ENCODE data around the gene LAMA3. TPM values are rescaled to one million over a fixed set of nuclear protein-coding genes. Genes with fewer than 3 reads are reported as not detected.

LAMA3 gene
- total RNA-seq, 1 donor from 2014 or later, result 69.8 TPM

DNA sequence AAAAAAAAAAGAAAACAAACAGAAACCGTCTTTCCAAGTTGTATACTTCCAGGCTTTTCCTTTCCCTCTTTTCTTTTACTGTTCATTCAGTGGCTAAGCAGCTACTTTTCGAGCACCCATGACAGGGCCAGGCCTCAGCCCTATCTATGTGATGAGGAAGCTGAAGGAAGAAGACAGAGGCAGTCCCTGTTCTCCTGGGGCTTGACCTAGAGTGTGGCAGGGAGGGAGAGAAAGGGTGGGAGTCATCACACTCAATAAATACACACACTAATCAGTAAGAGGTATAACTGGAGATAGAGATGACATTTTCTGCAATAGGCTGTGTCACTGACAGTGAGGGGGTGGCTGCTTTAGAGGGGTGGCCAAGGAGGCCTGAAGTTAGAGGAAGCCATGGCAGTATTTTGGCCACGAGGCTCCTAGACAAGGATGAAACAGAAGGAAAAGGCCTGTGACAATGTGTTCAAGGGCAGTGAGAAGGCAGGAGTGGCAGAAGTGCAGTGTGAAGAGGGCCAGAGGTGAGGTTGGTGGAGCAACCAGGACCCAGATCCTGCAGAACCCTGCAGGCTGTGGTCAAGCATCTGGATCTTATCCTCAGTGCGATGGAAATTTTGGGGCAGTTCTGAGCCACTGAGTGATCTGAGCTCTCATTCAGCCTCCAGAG is 193.5 kb downstream of the LAMA3 start:
- TF ChIP-seq, protein P1, sequence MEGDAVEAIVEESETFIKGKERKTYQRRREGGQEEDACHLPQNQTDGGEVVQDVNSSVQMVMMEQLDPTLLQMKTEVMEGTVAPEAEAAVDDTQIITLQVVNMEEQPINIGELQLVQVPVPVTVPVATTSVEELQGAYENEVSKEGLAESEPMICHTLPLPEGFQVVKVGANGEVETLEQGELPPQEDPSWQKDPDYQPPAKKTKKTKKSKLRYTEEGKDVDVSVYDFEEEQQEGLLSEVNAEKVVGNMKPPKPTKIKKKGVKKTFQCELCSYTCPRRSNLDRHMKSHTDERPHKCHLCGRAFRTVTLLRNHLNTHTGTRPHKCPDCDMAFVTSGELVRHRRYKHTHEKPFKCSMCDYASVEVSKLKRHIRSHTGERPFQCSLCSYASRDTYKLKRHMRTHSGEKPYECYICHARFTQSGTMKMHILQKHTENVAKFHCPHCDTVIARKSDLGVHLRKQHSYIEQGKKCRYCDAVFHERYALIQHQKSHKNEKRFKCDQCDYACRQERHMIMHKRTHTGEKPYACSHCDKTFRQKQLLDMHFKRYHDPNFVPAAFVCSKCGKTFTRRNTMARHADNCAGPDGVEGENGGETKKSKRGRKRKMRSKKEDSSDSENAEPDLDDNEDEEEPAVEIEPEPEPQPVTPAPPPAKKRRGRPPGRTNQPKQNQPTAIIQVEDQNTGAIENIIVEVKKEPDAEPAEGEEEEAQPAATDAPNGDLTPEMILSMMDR (conservative IDR thresholded peaks at IDR 0.05; ENCODE audit: low read depth, low read length), result no peak
- H3K4me3 ChIP-seq (ENCODE audit: low read depth, low read length), result no peak overlapping the region
- DNase-seq (ENCODE audit: low read depth), result no peak

DNA sequence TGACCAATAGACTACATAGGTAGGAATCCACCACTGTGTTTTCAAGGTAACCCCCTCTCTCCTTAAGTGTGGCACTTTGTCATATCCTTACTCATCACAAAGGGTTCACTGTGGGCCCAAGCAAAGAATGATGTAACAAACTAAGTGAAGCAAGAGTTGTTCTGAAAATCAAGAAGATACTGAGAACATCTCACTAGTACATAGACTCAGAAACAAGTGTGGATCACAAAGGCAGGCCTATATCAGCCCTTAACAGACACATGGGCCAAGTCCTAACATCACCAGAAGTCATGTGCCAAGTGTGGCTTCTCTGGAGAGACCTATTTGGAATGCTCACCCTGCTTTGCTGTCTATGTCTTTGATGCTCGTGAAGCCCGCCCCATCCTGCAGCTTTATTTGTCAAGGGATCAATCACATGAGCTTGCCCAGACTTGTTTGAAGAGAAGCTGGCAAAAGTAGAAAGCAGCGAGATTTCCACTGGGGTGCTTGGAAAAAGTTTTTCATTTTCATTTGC is 194.1 kb downstream of the LAMA3 start:
- TF ChIP-seq, protein P1 (conservative IDR thresholded peaks at IDR 0.05; ENCODE audit: low read depth, low read length), result no peak
- no peak overlapping the region for H3K4me3 ChIP-seq (ENCODE audit: low read depth, low read length)
- no peak for DNase-seq (ENCODE audit: low read depth)

DNA sequence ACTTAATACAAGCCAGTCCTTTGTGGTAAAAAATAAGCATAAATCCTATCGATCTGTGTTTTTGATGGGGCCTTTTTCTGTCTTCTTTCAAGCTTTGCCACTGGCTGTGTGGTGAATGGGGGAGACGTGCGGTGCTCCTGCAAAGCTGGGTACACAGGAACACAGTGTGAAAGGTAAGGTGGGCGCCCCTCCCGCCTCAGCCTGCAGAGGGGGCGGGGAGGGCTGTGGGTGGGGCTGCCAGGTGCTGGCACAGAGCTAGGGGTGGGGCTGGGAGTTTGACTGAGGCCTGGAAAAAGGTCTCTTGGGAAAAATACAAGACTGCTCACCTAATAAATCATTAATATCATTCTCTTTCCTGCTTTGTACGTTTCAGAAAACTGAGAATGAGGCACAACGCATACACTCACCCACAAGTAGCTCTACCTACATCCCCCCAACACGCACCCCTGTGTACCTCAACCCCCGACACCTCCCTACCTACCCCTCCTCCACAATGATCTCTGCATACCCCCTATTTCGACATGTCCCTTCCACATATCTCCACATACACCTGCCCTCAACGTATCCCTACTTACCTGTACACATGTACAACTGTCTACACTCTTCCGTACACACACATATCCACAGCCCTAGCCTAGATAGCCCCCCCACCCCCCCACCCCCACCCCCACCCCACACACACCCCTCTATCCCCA is 195.6 kb downstream of the LAMA3 start:
- H3K4me3 ChIP-seq (ENCODE audit: low read depth, low read length), result no peak overlapping the region
- DNase-seq (ENCODE audit: low read depth), result no peak
- TF ChIP-seq, protein P1 (conservative IDR thresholded peaks at IDR 0.05; ENCODE audit: low read depth, low read length), result no peak

DNA sequence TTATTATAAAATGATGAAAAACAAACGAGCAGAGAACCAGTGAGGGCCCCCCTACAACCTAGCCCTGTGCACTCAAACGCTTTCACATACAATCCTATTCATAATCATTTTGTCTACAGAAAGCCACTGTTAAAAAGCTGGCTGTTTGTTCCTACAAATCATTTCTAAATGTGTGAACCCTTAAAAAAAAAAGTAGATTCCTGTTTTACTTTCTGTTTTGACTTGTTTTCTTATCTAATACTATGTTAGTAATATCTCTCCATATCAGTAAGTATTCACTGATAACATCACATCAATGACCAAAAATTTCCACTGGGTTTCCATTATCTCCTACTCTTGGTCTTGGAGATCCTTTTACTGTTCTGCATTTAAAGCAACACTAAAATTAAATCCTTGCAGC is 196.5 kb downstream of the LAMA3 start:
- H3K4me3 ChIP-seq (ENCODE audit: low read depth, low read length), result no peak overlapping the region
- DNase-seq (ENCODE audit: low read depth), result no peak
- TF ChIP-seq, protein P1 (conservative IDR thresholded peaks at IDR 0.05; ENCODE audit: low read depth, low read length), result no peak

DNA sequence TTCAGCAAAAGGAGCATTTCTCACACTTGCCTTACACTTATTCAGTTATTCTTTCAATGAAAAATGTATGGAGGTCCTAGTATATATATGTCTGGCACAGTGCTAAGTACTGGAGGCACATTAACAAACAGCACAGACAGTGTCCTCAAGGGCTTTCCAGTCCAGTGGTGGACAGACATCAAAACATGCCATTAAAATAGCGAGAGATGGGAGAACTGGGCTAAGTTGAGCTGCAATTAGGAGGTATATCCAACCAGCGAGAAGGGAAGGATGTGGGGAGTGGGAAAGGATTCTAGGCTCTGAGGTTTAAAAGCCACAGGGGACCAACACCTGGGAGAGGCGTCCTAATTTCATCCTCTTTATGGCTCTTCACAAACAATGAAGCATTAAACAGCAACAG is 197.8 kb downstream of the LAMA3 start:
- no peak for DNase-seq (ENCODE audit: low read depth)
- TF ChIP-seq, protein P1 (conservative IDR thresholded peaks at IDR 0.05; ENCODE audit: low read depth, low read length), result no peak
- no peak overlapping the region for H3K4me3 ChIP-seq (ENCODE audit: low read depth, low read length)

DNA sequence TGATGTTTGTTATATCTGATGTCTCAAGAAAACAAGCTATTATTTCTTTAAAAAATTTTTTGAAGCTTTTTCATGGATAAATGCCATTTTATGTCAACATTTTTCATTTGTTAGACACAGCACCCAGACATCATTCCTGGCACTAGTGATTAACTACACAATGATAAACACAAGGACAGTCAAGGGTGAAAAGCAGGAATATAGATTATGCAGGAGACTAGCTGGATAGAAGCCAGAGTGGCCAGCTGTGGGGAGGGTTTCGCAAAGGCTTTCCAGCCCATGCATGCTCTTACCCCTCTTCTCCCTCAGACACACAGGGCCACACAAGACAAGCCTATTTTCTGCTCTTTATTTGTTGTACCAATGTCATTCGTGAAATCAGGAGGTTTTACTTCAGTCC is 198.2 kb downstream of the LAMA3 start:
- no peak for DNase-seq (ENCODE audit: low read depth)
- TF ChIP-seq, protein P1 (conservative IDR thresholded peaks at IDR 0.05; ENCODE audit: low read depth, low read length), result no peak
- H3K4me3 ChIP-seq (ENCODE audit: low read depth, low read length), result no peak overlapping the region
